Loucy (cell line): ENCODE measurements around the gene RCAN1.

ENCODE experiments used
- CTCF ChIP-seq: fragments of 200-600 bp; sonication (generic); conservative IDR thresholded peaks from 2 replicates; pipeline ENCODE4 v1.5.1; 2014; ENCODE audit warnings: mild to moderate bottlenecking, antibody characterized with exemption, low read length
- EZH2phosphoT487 ChIP-seq: fragments of 200-600 bp; IDR thresholded peaks from 2 replicates; pipeline ENCODE4 v1.6.1; 2018; ENCODE audit warnings: antibody characterized with exemption, mild to moderate bottlenecking, moderate library complexity, borderline replicate concordance

DNA sequence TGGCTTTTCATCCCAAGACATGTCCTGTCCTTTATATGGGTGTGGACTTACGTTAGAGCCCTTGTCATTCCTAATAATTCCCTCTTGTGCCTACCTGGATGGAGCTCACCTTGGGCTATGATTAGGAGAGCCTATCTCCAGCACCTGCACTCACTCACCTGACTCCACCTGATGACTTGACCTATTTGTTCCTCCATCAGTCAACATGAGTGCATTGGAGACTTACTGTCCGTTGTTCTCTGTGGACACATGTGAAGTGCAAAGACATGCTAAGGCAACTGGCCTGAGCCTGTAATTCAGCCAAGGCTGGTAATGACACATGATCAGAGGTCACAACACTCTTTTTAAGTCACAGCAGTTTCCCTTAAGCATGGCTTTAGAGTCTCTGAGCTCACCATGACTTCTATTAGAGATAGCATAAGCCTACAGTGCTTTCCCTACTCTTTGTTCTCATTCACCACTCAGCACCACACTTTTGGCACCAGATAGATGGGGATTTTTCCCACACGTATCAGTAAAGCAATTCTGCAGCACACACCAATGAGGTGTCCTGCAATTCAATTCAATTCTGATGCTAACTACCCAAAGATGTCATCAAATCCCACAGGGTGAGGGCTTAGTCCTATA is 112.3 kb downstream of the RCAN1 start:
- TF ChIP-seq EZH2phosphoT487 (no peak), CTCF (no peak)
